Measurements from ENCODE around the gene TMEM38B.

TMEM38B gene

DNA sequence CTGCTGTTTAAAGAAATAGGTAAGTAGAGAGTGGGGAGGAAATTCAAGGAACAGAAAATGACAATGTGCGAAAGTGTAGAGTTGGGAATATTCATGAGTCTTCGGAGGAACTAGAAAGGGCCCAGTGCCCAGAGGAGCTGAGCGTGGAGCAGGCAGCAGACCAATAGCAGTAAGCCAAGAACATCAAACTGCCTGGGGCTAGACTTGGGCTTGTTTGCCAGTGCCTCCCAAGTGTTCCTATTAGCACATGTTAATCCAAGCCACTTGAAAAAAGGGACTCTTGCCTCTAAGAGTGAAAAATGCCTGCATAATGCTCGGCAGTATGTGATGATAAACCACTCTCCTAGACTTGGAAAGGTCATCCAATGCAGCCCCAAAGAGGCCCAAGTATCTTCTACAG is 33.3 kb upstream of the TMEM38B start:
- H3K4me3 ChIP-seq (ENCODE audit: low read depth, low read length) = no peak overlapping the region
- no peak overlapping the region for H3K27ac ChIP-seq (ENCODE audit: extremely low read depth, low read depth, low read length)
- H3K36me3 ChIP-seq (ENCODE audit: control insufficient read depth in 2 of 2, insufficient read depth in 1 of 2, low read length in 2 of 2) = no peaks in the 10 kb centered on the region
- CTCF ChIA-PET = interaction anchor here (0.7 kb wide), 1 partner anchor 108 kb away, joined by 3 read pairs; no protein-coding TSS in a partner anchor
- peaks cover 6% of the 10 kb centered on the region for H3K4me1 ChIP-seq (ENCODE audit: control insufficient read depth, insufficient read depth, low read length)
- POLR2A ChIA-PET = no interaction called here
- TF ChIP-seq MEIS1 (CRISPR knock-in tag; IDR thresholded peaks at IDR 0.05; ENCODE audit: borderline replicate concordance) (no peak), ZNF121 (tag by site-specific recombination; IDR thresholded peaks at IDR 0.05) (no peak), PRDM2 (tag by site-specific recombination; IDR thresholded peaks at IDR 0.05; ENCODE audit: borderline replicate concordance) (no peak), YY1 (tag by site-specific recombination; IDR thresholded peaks at IDR 0.05) (no peak), OSR2 (tag by site-specific recombination; IDR thresholded peaks at IDR 0.05) (no peak), ZNF169 (tag by site-specific recombination; IDR thresholded peaks at IDR 0.05) (no peak), ZNF248 (tag by site-specific recombination; IDR thresholded peaks at IDR 0.05) (no peak), ZNF843 (tag by site-specific recombination; IDR thresholded peaks at IDR 0.05) (no peak), ZNF26 (tag by site-specific recombination; IDR thresholded peaks at IDR 0.05) (no peak), ZNF600 (tag by site-specific recombination; IDR thresholded peaks at IDR 0.05) (no peak), ZNF324 (tag by site-specific recombination; IDR thresholded peaks at IDR 0.05) (no peak), SP3 (tag by site-specific recombination; IDR thresholded peaks at IDR 0.05) (no peak), ZNF513 (tag by site-specific recombination; IDR thresholded peaks at IDR 0.05) (no peak), ZNF10 (tag by site-specific recombination; IDR thresholded peaks at IDR 0.05) (no peak), ZNF621 (tag by site-specific recombination; IDR thresholded peaks at IDR 0.05) (no peak), ZNF654 (tag by site-specific recombination; IDR thresholded peaks at IDR 0.05; ENCODE audit: low read depth) (no peak), ZNF561 (tag by site-specific recombination; IDR thresholded peaks at IDR 0.05; ENCODE audit: borderline replicate concordance) (no peak), ZNF529 (tag by site-specific recombination; IDR thresholded peaks at IDR 0.05; ENCODE audit: insufficient replicate concordance) (no peak)
- TF ChIP-seq, protein P1, sequence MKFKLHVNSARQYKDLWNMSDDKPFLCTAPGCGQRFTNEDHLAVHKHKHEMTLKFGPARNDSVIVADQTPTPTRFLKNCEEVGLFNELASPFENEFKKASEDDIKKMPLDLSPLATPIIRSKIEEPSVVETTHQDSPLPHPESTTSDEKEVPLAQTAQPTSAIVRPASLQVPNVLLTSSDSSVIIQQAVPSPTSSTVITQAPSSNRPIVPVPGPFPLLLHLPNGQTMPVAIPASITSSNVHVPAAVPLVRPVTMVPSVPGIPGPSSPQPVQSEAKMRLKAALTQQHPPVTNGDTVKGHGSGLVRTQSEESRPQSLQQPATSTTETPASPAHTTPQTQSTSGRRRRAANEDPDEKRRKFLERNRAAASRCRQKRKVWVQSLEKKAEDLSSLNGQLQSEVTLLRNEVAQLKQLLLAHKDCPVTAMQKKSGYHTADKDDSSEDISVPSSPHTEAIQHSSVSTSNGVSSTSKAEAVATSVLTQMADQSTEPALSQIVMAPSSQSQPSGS (tag by site-specific recombination; IDR thresholded peaks at IDR 0.05; ENCODE audit: low read depth) = no peak
- TF ChIP-seq, protein P2, sequence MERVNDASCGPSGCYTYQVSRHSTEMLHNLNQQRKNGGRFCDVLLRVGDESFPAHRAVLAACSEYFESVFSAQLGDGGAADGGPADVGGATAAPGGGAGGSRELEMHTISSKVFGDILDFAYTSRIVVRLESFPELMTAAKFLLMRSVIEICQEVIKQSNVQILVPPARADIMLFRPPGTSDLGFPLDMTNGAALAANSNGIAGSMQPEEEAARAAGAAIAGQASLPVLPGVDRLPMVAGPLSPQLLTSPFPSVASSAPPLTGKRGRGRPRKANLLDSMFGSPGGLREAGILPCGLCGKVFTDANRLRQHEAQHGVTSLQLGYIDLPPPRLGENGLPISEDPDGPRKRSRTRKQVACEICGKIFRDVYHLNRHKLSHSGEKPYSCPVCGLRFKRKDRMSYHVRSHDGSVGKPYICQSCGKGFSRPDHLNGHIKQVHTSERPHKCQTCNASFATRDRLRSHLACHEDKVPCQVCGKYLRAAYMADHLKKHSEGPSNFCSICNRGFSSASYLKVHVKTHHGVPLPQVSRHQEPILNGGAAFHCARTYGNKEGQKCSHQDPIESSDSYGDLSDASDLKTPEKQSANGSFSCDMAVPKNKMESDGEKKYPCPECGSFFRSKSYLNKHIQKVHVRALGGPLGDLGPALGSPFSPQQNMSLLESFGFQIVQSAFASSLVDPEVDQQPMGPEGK (tag by site-specific recombination; IDR thresholded peaks at IDR 0.05) = no peak
- no peaks in the 10 kb centered on the region for H3K9me3 ChIP-seq (ENCODE audit: control insufficient read depth, insufficient read depth, low read depth, low read length)
